Eye (tissue), 1 donor: ENCODE measurements around the gene STC2.
A peak's percentile ranks its signal among the peaks of the same experiment; 100 is the strongest.

Source experiments
- DNase-seq: peaks from one replicate; pipeline ENCODE4 v3.0.0-alpha.2; 2015

Gene STC2

DNA sequence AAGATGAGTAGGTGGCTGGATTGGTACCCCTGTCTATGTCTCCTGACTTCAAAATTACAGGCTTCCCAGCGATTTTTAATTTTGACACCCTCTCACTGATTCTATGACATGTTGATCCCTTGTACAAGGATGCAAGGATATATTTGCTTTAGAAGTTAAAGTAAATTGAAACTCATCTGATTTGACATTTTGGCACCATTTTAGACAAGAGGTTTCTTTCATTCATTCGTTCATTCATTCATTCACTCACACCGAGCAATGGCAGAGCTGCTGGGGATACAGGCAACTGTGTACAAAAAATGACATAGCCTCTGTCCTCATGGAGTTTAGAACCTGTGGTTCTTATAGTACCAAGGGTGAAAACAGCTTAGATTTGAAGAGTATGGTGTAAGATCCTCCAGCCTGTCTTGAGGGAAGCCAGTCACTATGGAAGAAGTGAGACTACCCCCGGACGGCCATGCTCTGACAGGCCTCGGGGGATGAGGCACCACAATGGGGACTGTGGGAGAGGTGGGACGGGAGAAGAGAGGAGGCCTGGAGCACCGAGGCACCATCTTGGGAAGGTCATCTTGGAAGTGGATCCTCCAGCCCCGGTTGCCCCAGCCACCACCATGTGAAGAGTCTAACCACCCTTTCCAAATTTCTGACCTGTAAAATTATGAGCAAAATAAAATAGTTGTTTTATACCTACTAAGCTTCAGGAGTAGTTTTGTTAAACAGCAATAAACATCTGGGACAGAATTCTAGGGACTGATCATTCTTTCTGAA is 16.2 kb downstream of the STC2 start:
- DNase-seq: no peak

DNA sequence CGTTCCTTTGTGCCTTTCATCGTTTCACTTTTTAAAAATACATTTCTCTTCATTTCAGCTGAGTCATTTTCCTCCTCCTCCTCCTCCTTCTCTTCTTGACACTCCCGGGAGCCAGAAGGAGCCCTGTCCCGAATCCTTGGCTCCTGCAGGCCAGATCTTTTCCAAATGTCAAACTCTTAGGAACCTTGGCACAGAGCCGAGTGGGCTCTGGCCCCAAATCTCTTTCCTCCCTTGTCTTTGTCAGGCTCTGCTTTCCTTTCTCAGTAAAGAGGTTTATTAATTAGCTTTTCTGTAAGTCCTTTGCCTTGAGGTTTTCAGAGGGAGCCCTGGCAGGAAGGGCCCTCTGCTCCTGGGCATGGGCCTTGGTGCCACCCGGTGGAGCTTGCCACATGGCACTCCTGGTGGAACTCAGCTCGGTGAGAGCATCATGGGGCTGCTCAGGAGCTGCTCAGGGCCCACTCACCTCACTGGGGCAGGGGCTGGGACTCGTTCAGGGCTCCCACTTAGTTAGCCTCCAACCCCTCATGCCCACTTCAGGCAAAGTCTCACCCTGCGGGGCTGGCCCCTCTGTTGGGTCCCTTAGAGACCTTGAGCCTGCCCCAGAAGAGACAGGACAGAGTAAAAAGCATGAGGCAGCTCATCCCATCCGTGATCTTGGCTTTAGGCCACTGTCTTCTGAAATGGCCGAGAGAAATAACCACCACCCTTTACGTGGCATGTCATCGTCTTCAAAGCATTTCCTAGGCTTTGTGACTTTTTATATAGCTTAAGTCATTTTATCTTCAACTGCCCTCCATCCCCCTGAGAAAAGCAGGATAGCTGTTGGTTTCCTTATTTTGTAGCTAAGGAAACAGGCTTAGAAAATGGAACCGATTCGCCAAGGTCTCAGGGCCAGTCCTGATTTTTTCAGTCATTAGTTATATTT is 17.1 kb downstream of the STC2 start:
- no peak for DNase-seq

DNA sequence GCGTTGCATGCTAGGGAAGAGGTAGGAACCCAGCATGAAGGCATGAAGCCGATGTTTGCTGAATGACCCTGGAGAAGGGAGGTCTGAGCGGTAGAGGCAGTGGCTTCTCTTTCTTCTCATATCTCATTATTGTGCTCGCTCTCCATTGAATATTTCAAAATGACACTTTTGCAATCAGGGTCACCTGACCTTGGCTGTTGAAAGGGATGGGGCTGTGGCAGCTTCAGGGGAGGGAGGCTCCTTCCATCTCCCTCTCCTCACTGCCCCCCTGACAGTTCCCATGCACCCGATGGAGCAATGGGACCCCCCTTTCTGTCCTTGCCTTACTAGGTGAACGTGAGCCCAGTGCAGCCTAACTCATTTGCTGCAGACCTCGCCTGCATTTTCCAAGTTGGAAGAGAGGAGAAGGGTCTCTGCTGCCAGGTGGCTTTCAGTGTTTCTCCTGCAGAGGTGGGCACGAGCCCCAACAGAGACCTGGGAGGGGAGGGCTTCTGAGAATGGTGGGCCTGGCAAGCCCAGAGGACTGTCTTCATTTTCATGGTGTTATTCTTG is 17.9 kb downstream of the STC2 start:
- no peak for DNase-seq

DNA sequence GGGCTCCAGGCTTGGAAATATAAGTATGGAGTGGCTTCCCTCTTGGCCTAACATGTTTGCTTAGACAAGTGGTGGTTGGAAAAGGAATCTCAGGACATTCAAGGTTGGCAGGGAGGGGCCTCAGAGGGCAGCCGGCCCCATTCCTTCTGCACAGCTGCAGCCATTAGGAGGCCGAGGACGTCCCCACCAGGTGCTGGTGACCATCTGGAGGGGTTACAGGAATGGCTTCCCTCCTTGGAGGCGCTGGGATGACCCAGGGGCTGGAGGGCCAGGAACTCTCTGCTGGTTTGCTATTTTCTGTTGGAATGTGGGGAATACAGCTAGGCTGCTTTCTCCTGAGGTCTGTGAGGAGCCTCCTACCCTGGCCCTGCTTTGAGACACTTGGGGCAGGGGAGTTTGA is 18.5 kb downstream of the STC2 start:
- DNase-seq: no peak

DNA sequence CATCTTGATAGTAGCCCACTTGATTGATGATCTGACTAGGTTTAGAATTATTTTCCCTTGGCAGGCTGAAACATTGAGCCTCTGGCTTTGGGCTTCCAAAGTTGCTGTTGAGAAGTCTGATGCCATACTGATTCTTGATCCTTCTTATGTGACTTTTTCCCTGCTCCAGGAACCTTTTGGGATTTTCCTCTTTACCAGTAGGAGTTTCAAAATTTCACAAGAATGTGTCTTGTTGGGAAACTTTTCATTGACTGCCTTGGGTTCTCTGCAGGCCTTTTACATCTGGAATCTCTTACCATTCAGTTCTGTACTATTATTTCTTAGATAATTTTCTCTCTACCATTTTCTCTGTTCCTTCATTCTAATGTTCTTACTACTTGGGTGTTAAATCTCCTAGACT is 20.0 kb downstream of the STC2 start:
- DNase-seq: no peak

DNA sequence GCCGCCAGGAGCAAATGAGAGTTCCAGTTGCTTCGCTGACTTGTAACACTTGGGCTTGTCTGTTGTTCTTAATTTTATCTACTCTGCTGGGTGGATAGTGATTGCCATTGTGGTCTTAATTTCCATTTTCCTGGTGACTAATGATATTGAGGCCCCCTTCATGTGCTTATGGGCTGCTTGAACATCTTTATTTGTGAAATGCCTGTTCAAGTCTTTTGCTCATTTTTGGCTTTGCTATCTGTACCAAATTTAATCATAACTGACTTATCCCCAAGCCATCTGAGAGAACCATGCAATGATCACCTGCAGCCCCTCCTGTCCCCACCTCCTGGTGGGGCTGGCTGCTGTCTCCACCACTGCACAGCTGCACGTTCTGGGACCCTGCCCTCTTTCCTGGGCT is 20.5 kb downstream of the STC2 start:
- DNase-seq: no peak

DNA sequence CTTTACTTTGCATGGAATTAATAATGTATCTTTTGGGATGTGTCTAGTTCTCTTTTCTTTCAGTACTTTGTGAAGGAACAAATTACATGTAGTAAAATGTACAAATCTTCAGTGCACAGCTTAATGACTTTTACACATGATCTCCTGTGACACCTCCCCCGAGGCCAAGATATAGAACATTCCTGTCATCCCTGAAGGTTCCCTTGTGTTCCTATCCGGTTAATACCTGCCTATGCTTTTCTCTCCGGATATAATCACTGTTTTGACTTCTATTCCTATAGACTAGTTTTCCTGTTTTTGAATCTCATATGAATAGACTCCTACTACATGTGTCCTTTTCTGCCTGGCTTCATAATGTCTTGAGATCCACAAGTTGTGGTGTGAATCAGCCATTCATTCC is 21.5 kb downstream of the STC2 start:
- DNase-seq: no peak

DNA sequence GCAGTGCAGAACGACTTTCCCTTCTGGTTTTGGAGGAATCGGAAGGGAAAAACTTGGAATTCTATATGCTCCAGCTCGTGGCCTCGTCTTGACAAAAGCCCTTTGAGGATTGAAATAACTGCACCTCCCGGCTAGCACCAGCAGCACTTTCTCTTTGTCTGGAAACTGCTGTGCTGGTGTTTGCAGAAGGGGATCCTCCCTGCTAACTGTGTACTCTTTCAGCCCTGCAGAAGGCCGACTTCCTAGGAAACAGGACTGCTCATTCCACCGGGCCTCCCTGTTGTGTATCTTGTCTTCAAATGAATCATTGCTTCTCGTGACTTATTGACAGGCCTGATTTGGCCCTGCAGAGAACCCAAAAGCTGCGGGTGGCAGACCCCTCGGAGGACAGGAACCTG is 23.6 kb downstream of the STC2 start:
- DNase-seq: no peak

DNA sequence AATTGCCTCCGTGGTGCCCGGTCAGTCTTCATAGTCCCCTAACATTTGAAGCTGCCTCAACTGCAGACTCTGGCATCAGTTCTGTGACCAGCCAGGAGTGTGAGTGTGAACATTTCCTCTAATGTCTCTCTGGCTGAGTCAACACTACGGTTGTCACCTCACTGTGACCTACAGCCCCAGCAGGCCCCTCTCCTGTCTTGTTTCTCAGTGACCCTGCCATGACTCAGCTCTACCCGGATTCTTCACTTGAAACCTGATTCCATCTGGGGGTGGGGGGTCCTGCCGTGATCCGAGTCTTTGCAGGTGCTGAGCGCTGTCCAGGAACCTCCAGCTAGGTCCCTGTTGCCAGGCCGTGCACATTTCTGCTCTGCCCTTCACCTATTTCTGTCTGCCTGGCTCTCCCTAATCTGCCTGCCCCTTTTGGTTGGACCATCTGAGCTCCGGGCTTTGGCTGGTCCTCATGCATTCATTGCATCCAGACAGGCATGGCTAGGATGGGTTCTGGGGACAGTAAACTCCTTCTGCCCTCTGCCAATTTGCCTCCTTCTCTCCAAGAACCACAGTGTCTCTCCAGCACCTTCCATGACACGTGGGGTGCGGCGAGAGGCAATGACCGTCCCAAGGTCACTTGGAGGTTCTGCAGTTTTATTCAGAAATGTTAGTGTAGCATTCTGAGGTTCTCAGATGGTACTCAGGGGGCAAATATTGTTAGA is 24.2 kb downstream of the STC2 start:
- peak; percentile 60 for DNase-seq

DNA sequence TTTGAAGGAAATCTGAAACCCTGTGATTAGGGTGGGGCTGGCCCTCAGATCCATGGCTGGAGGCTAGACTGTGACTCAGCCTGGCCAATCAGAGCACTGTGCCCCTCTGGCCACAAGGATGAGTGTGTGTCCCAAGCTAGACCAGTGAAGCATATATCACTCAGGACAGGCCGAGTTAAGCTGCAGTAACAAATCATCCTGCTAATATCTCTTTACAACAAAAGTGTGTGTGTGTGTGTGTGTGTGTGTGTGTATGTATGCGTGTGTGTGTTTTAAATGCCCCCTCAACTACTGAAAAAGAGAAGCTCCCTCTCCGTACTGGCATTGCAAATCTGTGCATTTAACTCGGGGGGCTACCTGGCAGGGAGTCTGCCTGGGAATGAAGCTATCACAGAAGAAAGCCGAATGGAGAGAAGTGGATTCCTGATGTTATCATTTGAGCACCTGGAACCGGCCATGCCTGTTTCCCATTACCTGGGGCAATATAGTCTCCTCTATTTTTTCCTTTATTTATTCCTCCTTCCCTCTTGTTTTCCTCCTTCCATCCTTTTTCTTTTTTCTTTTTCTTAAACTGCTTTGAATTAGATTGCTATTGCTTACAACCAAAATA is 25.6 kb downstream of the STC2 start:
- DNase-seq: peak; percentile 41

DNA sequence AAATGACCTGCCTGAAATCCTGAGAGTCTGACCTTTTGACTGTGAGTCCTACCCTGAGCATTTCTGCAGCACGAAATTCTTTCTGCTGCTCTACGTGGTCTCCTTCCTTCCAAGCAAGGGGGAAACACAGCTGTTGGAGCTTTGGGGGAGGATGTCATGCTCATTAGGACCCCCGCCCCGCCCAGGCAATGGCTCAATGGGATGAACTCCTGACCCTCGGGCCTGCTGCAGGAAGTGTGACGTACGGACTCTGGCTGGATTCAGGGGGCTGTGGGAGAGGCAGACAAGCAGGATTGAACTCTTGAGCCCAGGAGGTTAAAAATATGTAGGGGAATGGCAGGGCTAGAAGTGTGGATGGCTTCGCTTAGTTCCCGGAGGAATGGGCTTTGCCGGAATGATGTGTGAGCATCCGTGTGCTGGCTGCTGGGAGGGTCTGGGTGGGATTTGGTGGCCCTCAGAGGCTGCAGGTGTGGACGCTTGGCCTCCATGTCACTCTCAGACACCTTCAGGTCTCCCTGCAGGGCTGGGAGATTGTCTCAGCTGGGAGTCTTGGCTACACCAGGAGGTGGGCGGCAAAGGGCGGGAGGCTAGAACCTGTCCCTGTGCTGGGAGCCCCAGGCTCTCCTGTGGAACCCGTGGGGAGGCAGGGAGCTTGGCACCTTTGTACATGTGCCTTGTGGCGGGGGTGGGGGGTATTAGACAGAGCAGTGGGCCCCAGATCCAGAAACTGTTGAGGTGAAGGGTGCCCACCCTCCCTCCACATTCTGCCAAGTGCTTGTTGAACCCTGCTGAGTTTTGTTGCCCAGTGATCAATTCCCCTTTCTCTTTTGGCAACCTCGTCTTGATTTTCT is 26.3 kb downstream of the STC2 start:
- DNase-seq: peak; percentile 79

DNA sequence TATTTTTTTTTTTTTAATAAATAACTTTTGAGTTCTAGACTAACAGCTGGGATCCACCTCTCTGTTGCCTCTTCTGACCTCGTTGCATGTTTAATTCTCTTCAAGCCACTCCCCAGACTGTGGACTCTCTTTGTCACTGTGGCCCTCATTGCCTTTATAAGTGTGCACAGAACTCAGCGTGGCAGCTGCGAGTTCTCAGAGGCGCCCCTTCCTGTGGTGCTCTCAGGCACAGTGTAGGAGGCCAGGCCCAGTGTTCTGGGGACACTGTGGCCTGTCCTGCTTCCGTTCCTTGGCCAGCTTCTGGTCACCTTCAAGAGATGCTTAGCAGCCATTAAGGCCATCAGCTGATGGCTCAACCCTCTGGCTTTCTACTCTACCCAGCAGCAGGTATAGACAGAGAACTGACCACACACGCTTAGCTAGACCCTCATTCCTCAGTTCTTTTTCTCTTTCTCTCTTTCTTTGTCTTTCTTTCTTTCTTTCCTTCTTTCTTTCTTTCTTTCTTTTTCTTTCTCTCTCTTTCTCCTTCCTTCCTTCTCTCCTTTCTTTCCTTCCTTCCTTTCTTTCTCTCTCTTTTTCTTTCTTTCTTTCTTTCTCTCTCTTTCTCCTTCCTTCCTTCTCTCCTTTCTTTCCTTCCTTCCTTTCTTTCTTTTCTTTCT is 27.7 kb downstream of the STC2 start:
- no peak for DNase-seq

DNA sequence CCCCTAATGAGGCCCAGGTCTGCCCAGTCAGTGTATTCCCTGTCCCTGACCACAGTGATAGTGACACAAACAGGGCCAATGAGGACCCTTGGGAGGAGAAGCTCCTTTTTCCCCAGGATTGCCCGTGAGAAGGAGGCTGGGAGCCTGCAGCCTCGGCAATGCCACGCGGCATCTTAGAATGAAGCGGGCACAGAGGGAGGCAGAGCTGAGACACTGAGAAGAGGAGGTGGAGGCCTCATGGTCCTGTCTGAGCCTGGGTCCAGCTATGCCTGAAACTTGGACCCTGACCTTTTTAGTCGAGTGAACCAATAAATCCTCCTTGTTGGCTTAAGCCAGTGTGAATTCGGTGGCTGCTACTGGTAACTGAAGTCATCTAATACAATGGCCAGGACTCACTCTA is 28.4 kb downstream of the STC2 start:
- DNase-seq: no peak

DNA sequence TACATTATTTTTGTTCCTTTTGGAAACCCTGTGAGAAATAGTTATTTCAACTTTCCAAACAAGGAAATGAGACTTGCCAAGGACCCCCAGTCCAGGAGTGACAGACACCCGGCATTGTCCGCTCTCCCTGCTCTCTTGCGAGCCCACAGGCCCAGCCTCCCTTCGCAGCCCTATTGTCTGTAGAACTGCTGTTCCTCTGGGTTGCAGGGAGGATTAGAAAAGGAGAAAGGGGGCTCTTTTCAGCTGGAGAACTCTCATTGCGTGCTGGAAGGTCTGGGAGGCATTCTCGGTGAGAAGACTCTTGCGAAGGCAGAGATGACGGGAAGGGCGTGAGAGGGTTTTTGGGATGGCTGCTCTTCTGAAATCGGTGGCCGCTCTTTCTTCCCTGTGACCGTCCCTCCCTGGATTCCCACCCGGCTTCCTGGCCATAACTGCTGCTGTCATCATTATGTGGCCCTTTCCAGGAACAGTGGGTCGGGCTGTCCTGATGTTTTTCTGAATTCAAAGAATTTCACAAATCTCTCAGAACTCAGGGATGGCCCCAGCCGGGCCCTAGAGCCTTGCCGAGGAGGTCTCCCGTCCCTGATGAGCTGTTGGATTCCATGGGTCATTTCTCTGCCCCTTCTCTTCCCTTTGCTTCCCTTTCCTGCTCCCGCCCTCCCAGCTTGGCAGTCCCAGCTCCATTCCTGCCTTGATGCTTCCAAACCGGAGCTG is 29.8 kb downstream of the STC2 start:
- no peak for DNase-seq

DNA sequence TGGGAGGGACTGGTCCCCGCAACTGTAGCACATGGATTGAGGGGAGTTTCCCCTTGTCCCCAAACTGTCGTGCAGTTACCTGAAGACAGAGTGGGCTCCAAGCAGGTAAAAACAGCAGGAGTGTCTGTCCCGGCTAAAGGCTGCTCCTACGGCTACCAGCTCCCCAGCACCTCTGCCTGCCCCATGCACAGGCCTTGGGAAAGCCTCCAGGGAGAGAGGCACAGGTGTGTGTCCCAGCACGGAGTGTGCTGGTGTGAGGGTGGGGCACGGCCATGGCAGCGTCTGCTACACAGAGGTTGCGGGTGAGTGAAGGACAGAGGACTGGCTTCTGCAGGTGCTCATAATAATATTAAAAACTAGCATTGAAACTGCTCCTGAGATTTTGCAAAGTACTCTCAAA is 30.4 kb downstream of the STC2 start:
- no peak for DNase-seq

DNA sequence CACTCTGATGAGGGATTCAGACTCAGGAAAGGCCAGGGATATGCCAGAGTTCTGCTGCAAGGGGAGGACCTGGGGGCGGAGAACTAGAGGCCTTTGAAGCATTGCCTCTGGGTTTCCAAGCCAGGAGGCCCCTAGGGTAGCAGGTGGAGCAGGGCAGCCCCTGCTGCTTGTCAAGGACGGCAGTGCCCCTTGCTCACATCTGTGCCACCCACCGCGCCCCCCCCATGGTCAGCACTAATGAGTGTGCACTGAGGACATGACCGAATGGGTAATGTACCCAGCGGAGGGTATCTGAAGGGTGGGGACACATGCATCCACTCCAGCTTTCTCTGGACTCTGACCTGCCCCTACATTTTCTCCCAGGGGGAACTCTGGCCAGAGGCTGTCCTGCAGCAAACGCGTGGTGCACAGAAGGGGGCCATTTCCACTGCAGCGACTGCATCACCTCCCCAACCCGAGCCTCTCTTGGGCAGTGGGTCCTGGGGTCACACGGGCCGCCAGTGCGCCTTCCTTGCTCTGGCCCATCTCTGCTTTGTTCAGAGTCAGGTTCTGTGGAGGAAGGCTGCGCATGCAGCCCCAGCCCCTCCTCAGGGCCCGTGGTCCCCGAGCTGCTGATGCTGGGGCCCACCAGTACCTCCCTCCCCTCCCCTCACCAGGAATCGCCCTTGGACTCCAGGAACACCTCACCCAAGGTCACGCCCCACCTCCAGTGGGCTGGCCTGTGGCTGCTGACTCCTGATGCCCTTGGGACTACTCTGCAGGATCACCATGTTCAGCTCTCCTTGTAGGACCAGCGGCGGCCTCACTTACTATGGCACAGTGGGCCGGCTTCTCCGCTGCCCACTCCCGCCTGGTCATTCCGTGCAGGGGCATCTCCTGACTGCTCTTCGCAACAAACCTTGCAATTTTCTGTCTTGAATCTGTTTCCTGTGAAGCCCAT is 31.2 kb downstream of the STC2 start:
- DNase-seq: peak; percentile 41

DNA sequence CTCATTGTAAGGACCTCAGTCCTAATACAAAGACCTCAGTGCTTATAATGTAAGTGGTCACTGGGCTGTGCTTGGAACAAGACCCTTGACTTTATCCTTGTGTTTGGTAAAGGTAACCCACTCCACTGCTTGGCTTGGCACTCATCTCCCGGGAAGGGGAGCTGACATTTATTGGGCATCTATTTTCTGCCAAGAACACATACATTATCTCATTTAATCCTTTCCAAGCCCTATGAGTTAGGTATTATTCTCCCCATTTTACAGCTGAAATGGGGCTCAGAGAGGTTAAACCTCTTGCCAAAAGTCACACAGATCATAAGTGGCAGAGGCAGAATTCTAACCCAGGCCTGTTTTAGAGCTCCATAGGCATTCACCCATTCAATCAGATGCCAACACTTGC is 32.4 kb downstream of the STC2 start:
- DNase-seq: no peak

DNA sequence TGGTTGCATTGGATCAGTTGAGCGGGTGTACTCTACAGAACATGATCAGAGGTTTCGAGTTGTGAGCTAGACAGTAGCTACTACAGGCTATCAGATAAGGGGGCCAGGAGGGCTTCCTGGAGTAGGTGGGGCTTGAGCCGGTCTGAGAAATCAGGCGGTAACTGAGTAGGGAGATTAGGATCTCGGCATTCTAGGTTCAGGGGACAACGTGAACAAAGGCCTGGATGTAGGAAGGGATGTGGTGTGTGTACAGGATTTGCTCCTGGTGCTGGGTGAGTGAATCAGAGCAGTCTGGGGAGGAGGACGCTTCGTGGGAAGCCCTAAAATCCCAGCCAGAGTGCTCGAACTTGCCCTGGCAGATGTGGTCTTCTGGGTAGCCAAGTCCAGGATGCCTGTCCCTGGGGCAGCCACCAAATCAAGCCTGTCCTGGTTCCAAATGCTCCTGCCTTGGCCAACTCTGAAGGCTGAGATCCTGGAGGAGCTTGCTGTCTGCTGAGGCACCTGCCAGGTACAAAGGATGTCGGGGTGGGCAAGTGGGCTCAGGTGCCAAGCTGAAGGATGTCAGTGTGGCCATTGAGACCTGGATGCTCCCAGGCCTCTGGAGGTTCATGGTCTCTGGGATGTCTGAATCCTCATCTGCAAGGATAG is 33.4 kb downstream of the STC2 start:
- no peak for DNase-seq
